NT2/D1 (cell line): ENCODE measurements around the gene HEBP1.
"Not testable (repeated sequence)": the region's sequence is repeated elsewhere in the genome, so short reads cannot be mapped to it uniquely, and the experiment has no call there.

Source experiments
- DNase-seq: peaks from one replicate; pipeline ENCODE4 v3.0.0-alpha.2; 2011; ENCODE audit warnings: low read depth, low spot score
- H3K27me3 ChIP-seq: 2 replicates; pipeline ENCODE4 v1.6.0; 2011; ENCODE audit warnings: mild to moderate bottlenecking; ENCODE audit not compliant: insufficient read length, insufficient read depth
- H3K36me3 ChIP-seq: 2 replicates; pipeline ENCODE4 v1.6.1; 2011; ENCODE audit warnings: mild to moderate bottlenecking, low read length, mixed read lengths; ENCODE audit not compliant: insufficient read depth, insufficient read length
- H3K4me1 ChIP-seq: 2 replicates; pipeline ENCODE4 v1.5.1; 2011; ENCODE audit not compliant: insufficient read depth, insufficient read length
- H3K4me3 ChIP-seq: 2 replicates; pipeline ENCODE4 v1.5.1; 2011; ENCODE audit warnings: low read depth; ENCODE audit not compliant: insufficient read length
- H3K9ac ChIP-seq: 2 replicates; pipeline ENCODE4 v1.6.0; 2011; ENCODE audit warnings: low read depth; ENCODE audit not compliant: insufficient read length
- H3K9me3 ChIP-seq: 2 replicates; pipeline ENCODE4 v1.5.1; 2011; ENCODE audit warnings: mild to moderate bottlenecking, low read length; ENCODE audit not compliant: insufficient read depth
- SUZ12 ChIP-seq: IDR thresholded peaks from 2 replicates; pipeline ENCODE4 v1.6.1; 2011; ENCODE audit not compliant: insufficient read length, insufficient read depth; ENCODE audit errors: extremely low read depth
- YY1 ChIP-seq: IDR thresholded peaks from 2 replicates; pipeline ENCODE4 v1.6.1; 2011; ENCODE audit not compliant: insufficient read length, insufficient read depth
- ZNF274 ChIP-seq: IDR thresholded peaks from 2 replicates; pipeline ENCODE4 v1.6.1; 2011; ENCODE audit warnings: mild to moderate bottlenecking, low read depth, low read length

The HEBP1 gene

DNA sequence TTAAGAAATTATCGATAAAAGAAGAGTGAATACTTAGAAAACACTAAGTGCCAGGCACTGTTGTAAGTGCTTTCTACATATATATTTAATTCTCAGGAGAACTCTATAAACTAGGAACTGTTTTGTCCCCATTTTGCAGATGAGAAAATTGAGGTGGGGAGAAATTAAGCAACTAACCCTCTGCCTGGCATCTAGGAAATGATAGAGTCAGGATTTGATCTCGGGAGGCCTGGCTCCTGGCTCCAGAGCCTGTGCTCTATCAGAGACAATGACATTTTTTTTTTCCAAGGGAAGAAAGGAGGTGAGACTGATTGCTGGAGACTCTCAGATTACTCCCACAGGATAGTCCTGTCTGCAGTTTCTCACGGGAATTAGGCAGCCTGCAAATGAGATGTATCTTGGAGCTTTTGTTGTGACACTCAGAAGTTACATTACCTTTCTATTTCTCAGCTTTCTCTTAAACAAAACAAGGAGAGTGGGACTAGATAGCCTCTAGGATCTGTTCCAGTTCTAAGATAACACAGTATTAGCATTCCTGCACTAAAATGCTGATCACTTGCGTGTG lies 42.7 kb upstream of the HEBP1 start:
- no peak overlapping the region for H3K4me3 ChIP-seq
- no peak for TF ChIP-seq ZNF274
- TF ChIP-seq SUZ12 = no peak
- no peak for TF ChIP-seq YY1
- no peaks in the 10 kb centered on the region for H3K36me3 ChIP-seq
- H3K4me1 ChIP-seq = peaks cover 6% of the 10 kb centered on the region
- no peak for DNase-seq
- H3K9me3 ChIP-seq = no peaks in the 10 kb centered on the region
- H3K27me3 ChIP-seq = peaks cover 10% of the 10 kb centered on the region
- no peak overlapping the region for H3K9ac ChIP-seq

DNA sequence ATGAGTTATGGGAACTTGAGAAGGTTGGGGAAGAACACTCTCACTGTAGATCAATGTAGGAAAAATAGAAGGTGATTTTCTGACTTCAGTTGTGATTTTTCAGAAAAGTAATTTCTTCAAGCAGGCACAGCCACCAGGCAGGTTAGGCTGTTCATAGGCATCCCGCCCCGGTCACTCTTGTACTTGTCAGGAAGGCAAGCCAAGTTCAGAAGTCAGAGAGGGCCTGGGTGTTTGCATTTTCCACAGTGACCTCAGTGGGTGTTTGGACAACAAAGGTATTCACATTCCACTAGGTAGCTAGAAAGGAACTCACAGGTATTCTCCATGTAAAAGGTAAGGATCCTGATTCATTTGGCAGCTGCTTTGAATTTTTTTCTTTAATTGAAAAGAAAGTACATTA lies 41.2 kb upstream of the HEBP1 start:
- TF ChIP-seq SUZ12 = no peak
- TF ChIP-seq YY1 = no peak
- no peak for TF ChIP-seq ZNF274

DNA sequence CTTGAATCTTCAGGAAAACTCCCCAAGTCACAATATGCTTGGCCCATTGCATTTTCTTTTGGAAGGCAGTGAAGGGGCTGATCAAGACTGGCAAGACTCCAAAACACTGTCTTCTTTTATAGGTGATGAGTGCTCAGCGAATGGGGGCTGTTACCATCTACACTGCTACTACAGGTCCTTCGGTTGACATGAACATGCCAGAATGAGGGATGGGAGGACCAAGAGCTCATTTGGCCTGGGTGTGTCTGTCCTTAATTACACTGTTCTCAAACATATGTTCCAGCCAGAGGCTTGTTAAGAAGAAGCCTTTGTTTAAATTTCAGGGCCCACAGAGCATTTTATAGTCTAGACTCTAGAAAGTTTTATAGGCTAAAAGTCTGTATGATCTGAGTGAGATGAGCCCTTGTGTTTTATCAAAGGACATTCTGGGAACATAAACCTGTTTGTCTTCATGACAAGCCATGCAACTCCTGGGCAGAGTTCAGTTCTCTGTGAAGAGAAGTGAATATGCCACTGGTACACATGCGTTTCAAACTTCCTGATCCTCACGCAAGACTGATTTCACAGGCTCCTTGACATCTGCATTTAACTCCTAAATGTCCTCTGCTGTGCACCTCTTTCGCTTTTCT lies 39.4 kb upstream of the HEBP1 start:
- Histone ChIP-seq H3K4me3 (no peak overlapping the region), H3K36me3 (no peaks in the 10 kb centered on the region), H3K9ac (no peak overlapping the region), H3K4me1 (peaks cover 3% of the 10 kb centered on the region), H3K9me3 (no peaks in the 10 kb centered on the region), H3K27me3 (peaks cover 10% of the 10 kb centered on the region)
- no peak for DNase-seq
- TF ChIP-seq YY1 (no peak), SUZ12 (no peak), ZNF274 (no peak)

More for the DNA sequence above, 41.2 kb upstream of the HEBP1 start:
- no peak for DNase-seq
- no peak overlapping the region for H3K9ac ChIP-seq
- H3K9me3 ChIP-seq = no peaks in the 10 kb centered on the region
- H3K27me3 ChIP-seq = peaks cover 10% of the 10 kb centered on the region
- peaks cover 6% of the 10 kb centered on the region for H3K4me1 ChIP-seq
- H3K36me3 ChIP-seq = no peaks in the 10 kb centered on the region
- H3K4me3 ChIP-seq = no peak overlapping the region

DNA sequence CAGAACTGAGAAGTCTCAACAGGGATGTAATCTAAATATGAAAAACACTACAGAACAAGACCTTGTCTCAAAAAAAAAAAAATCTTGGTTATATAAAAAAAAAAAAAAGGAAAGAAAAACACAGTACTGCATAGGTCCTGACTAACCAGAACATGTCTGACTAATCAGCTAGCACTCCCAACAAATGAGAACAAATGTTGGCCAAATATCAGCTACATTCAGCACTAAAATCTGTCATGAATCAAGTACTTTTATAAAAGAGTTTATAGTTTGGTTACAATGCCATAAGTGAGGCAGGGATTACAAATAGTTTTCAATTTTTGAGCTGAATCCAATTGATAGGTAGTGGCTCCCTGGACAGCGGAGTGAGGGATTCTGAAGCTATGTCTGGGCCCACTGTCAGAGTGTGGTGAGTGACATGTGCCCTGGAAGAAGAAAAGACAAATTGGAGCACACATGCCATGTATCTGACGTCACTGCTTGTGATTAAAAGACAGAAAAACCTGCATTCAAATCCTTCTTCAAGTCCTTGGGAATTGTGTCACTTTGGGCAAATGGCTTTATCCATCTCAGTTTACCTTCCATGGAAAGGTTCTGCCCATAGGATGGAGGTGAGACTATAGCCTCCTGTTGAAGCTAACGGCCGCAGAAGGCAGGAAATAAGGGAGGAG lies 38.6 kb upstream of the HEBP1 start:
- TF ChIP-seq ZNF274 (no peak), YY1 (no peak), SUZ12 (no peak)

DNA sequence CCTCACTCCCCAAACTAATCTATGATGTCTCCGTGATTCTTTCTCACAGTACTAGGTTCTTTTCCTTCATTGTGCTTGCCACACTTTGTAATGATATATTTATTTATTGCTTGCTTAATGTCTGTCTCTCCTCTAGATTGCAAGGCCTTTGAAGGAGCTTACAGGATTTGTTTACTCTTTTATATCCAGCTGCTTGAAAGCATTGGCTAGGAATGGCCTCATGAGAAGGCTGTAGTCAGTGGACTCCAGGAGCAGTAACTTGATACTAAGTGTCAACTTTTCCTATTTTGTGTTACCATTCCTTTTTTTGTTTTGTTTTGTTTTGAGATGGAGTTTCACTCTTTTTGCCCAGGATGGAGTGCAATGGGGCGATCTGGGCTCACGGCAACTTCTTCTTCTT lies 36.8 kb upstream of the HEBP1 start:
- H3K27me3 ChIP-seq = no peaks in the 10 kb centered on the region
- peaks cover 3% of the 10 kb centered on the region for H3K9me3 ChIP-seq
- no peaks in the 10 kb centered on the region for H3K36me3 ChIP-seq
- H3K9ac ChIP-seq = no peak overlapping the region
- TF ChIP-seq ZNF274 (no peak), YY1 (no peak), SUZ12 (no peak)
- no peak overlapping the region for H3K4me3 ChIP-seq
- no peak for DNase-seq
- H3K4me1 ChIP-seq = no peaks in the 10 kb centered on the region

More for the DNA sequence above, 38.6 kb upstream of the HEBP1 start:
- H3K4me3 ChIP-seq = no peak overlapping the region
- peaks cover 3% of the 10 kb centered on the region for H3K27me3 ChIP-seq
- no peak overlapping the region for H3K9ac ChIP-seq
- H3K4me1 ChIP-seq = no peaks in the 10 kb centered on the region
- H3K36me3 ChIP-seq = no peaks in the 10 kb centered on the region
- no peak for DNase-seq
- H3K9me3 ChIP-seq = no peaks in the 10 kb centered on the region

DNA sequence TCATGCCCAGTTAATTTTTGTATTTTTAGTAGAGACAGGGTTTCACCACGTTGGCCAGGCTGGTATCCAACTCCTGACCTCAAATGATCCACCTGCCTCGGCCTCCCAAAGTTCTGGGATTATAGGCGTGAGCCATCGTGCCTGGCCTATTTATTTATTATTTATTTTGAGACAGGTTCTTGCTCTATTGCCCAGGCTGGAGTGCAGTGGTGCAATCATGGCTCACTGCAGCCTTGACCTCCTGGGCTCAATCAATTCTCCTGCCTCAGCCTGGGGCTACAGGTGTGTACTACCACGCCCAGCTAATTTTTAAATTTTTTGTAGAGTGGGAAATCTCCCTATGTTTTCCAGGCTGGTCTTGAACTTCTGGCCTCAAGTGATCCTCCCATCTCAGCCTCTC lies 35.3 kb upstream of the HEBP1 start:
- not testable (repeated sequence) for H3K27me3 ChIP-seq, H3K9ac ChIP-seq, DNase-seq, H3K4me1 ChIP-seq, H3K4me3 ChIP-seq, H3K9me3 ChIP-seq, H3K36me3 ChIP-seq

DNA sequence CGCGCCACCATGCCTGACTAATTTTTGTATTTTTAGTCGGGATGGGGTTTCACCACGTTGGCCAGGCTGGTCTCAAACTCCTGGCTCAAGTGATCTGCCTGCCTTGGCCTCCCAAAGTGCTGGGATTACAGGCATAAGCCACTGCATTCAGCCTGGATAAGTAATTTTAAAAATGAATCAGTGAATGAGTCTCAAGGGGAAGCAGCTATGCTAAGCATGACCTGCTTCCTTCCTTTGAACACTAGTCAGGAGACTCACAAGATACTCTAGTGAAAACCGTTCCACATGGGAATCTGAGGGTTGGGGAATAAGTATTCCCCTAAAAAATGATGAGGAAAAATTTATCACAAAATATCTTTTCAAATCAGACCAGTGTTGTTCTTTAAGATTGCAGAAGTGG lies 33.4 kb upstream of the HEBP1 start:
- H3K27me3 ChIP-seq = no peaks in the 10 kb centered on the region
- H3K4me3 ChIP-seq = no peak overlapping the region
- TF ChIP-seq SUZ12 (no peak), YY1 (no peak), ZNF274 (no peak)
- no peak overlapping the region for H3K9ac ChIP-seq
- DNase-seq = no peak
- no peaks in the 10 kb centered on the region for H3K4me1 ChIP-seq
- peaks cover 9% of the 10 kb centered on the region for H3K9me3 ChIP-seq
- no peaks in the 10 kb centered on the region for H3K36me3 ChIP-seq
